CD4-positive, alpha-beta T cell treated with Interleukin-15 for 1 hour (primary cell): ENCODE results near the gene BHMT2.
A peak's percentile ranks its signal among the peaks of the same experiment; 100 is the strongest.

Experiments used
- DNase-seq: peaks from one replicate; pipeline ENCODE4 v3.0.0-alpha.2; 2020

The BHMT2 gene, protein sequence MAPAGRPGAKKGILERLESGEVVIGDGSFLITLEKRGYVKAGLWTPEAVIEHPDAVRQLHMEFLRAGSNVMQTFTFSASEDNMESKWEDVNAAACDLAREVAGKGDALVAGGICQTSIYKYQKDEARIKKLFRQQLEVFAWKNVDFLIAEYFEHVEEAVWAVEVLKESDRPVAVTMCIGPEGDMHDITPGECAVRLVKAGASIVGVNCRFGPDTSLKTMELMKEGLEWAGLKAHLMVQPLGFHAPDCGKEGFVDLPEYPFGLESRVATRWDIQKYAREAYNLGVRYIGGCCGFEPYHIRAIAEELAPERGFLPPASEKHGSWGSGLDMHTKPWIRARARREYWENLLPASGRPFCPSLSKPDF

DNA sequence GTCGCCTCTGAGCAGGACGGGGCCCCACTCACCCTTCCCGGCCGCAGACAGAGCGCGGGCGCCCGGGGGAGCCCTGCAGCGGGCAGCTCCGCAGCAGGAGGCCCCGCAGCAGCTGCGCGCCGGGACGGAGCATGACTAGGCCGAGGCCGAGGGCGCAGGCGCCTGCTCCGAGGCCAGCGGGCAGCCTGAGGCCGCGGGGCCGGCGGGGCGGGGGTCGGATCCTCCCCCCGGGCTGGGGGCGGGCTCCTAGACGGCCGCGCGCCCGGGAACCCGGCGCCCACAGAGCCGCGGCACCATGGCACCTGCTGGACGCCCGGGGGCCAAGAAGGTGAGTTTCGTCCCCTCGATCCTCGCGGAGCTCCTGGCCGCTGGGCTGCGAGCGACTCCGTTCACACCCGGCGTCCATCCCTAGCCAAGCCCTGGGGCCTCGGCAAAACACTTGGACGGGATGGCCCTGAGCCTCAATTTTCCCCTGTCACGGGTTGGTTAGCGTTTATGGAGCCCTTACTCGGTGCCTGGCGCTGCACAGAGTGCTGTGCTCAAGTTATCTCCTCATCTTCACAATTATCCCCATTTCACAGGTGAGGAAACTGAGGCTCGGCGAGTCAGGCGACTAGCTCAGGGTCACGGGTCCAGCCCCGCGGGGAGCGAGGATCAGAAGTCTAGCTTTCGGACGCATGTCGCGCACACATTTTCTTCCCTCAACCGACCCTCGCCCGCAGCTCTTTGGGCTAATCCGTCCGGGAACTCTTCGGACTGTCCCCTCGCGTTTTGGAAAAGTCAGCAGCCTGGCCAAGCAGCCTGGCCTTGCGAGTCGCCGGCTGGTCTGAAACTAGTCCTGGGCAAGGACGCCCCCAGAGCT is at the start of gene BHMT2, which contains the start of gene DMGDH:
Gene BHMT2, plus strand, starts transcription at position 280 of the 862 bp plus-strand sequence. Its CDS starts 16 bp downstream, at position 296.
Gene DMGDH, minus strand, starts transcription at position 187 of the 862 bp plus-strand sequence. Its CDS starts 54 bp downstream, at position 133.
- no peak for DNase-seq

DNA sequence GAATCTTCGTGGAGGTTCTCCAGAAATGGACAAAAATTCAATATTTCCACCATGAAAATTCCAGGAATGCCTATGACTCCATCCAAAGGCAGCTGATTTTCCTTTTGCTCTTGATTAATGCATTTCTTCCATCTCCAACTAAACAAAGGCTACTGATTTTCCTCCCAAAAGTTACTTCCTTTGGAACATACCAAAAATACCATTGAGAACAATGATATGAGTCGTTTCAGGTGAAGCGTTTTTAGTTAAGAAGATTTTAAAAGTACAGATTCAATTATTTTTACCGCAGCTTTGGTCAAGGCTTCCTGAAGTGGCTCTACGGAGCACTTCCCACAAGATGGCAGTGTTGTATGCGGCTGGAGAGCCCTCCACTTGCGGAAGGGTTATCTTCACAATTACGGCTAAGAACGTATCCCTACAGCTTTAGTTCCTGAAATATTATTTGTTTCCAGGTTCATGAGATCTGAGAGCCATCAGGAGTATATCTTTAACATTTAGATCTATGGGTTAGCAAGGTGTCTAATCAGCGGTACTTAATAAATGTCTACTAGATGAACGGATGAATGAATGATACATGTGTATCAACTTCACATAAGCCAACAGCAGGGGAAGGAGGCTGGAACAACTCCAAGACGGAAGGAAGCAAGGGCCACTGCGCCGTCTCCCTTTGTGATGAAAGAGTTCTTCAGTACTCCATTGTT is 48.6 kb upstream of the BHMT2 start:
- peak; percentile 41 for DNase-seq

DNA sequence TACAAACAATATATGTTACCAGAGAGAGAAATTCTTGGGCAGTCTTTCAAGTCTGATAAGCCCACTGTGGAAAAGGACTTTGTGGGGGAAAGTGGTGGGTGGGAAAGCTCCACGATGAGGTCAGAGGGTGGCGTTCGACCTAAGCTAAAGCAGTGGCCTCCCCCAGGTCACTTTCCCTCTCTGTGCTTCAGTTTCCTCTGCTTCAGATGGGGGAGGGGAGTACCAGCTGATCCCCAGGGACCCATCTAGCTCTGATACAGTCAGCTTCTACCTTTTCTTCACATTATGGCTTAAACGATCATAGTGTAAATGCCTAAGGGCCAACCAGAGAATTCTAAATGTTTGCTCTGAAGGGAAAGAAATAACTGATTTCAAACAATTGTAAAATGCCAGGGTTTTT is 47.8 kb upstream of the BHMT2 start:
- no peak for DNase-seq

DNA sequence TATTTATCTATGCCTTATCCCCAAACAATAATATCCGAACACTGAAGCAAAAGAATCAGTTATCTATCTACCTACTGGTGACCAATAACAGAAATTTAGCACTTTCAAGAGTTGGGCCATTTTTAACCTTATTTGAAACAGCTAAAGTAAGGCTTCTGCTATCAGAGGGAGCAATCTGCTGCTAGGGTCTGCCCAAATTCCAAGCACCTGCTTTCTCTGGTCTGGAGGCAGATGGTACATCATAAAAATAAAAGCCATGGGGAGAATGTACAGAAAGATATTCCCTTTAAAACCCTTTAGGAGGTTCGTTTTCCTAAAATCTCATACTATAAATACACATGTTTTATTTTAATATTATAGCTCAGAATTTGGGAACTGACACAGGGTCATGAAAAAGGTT is 46.8 kb upstream of the BHMT2 start:
- DNase-seq = no peak

DNA sequence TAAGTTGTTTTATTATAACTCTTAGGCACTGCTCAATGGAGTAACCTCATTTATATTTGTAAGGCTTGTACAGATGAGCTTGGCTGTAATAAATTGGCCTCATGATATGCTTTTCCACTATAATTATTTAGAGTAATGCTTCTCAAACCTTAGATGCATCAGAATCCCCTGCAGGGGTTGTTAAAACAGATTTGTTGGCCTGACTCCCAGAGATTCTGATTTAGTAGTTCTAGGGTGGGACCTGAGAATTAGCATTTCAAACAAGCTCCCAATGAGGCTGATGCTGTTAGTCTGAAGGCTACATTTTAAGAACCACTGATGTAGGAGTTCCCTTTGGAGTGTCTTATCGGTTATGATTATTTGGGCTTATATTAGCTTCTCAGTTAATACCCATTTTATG is 46.2 kb upstream of the BHMT2 start:
- no peak for DNase-seq

DNA sequence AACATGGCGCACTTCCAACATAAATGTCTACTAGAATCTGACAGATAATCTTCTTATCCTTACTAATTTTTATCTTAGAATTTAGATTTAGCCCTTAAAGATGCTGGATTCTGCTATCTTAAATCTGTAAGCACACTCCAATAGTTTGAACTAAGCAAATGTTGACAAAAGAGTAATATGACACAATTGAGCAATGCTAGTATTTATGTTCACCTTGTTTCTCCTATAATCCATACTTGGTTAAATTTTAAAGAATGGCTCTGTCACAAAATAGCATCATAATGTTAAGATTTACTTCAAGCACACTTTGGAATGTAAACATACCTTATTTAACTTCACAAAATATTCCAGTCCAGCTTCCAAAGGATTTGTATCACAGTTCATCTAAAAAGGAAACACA is 45.6 kb upstream of the BHMT2 start:
- no peak for DNase-seq

DNA sequence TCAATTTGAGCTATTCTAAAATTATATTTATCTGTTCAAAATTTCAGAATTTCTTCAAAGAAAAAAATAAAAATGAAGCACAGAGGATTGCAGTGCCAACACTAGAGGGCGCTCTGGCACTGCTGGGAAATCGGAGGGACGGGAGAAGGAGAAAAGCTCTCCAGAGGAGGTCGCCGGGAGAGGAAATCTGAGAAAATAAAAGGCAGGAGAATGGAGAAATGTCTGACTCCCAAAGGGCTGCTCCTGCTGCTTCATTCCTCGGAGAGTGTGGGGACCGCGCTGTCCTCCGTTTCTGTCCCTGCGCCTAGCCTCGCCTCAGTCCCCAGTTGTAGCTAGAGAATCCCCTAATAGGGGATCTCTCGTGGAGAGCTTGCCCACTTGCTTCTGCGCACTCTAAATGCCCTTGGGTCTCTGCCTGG is 44.5 kb upstream of the BHMT2 start:
- DNase-seq = no peak

DNA sequence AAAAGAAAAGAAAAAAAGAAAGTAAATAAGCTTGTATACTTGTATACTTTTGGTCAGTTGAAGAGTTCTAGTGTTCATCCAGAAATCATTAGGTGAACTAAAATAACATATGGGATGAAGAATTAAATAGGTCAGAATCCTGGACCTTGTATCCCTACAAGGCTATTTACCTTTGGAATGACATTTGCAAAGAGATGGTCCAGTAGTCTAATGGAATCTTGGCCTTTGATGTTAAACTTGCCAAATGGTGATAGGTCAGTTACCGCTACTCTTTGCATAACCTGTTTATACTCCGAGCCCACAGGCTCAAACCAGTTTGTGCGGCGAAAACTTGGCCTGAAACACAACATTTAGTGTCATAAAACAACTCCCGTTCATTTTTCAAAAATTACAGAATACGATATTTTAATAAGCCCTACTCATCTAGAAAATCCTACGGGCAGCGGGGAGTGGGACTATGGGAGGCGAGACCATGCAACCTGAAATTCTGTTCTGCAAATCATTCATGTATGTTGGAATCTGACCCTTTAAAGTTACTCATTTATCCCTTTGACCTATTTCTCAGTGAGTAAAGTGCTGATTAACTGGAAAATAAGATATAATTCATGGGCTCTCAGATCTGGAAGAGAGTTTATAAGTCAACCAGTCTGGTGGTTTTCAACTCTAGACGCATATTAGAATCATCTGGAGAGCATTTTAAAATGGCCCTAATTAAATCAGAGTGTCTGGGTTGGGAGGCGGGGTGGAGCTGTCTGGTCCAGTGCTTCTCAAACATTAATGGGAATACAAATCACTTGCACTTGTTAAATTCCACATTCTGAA is 38.7 kb upstream of the BHMT2 start:
- DNase-seq = no peak

DNA sequence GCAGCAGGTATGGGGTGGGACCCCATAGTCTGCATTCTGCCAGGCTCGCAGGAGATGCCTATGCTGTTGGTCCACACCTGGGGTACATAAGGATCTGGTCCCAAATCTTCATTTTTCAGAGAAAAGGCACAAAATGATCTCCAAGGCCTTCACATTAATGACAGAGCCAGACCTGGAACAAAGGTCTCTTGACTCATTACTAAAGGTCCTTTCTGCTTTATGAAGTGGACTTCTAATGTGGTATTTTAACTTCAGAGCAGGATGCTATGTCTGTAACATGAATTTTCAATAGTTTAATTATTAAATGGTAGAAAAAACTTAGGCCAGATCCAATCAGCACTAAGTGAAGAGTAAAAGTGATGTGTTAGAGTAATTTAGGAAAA is 38.1 kb upstream of the BHMT2 start:
- no peak for DNase-seq

DNA sequence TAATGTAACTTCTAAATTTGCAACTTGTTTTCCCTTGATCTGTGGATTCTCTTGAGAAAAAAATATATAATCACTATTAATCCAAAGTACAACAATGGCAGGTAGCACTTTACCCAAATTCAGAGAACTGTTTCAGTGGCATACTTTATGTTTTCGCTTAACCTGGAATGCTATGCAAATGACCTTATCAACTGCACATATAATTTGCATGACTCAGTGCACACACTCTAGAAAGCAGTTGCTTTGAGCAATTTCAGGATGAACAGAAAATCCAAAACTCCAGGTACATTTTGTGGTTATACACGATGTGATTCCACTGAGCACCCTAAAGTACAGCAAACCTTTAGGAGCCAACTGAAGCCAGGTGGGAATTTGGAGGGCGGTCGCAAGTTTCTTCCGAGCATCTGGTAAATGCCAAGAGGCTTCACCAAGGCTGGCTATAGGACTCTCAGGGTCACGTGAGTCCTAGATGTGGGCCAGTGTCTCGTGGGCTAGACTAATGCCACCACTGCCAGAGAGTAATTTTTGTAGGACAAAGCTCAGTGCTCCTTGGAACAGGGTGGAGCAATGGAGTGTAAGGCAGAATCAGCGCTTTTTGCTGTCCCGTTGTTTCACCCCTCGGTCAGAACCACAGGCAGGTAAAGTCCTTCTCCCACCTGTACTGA is 37.4 kb upstream of the BHMT2 start:
- no peak for DNase-seq

DNA sequence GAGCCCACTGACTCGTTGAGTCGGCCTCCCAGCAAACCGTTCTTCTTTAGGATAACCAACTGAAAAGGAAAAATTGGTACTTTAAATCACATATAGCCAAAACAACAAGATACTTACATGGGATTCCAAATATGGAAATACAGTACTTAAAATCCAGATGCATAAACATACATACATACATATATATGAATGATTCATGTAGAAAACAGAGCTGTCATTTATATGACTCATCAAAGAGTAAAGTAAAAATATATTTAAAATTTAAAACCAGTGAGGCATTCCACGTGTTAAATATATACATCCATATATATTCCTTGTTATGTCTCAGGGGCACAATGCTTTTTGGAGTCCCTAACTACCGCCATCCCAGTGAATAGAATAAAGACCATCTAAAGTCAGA is 36.8 kb upstream of the BHMT2 start:
- DNase-seq = no peak

DNA sequence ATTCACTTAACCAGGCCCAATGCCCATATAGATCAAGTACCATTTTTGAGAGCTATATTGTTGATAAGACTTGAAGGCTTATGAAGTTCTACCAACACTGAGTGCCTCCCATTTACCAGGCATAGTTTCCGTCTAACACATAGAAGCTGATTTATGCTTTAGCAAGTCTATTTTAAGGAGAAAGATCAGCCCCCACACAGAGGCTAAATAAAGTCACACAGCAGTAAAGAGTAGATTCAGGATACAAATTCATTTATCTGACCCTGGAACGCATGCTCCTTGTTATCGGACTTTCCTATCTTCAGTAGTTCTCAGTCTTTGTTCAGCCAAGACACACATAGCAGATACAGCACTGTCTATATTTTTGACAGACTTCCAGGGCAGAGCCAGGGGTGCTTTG is 34.3 kb upstream of the BHMT2 start:
- no peak for DNase-seq

DNA sequence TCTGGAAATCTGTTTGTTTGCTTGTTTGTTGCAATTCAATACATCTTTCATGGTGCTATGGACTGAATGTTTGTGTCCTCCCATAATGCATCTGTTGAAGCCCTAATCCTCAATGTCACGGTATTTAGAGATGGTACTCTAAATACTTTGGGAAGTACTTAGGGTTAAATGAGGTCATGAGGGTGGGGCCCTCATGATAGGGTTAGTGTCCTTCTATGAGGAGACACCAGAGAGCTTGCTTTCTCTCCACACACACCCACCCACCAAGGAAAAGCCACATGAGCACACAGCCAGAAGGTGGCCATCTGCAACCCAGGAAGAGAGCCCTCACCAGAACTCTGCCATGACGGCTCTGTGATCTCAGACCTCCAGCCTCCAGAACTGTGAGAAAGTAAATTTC is 32.8 kb upstream of the BHMT2 start:
- no peak for DNase-seq

DNA sequence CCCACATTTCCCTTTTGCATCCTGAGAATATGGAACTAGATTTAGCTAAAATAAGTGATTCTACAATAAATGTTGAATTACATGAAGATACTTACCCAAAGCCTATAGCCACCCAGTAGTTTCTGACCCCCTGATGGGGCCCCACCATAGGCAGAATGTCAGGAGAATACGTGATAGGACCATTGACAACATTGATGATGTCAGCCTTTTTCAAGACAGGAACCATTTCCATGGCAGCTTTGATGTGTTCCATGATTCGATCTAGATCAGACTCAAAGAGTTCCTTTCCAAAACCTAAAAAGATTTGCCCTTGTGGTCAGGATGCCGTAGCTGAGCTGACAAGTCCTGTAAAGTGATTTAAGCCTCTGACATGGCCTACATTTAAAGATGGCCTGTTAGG is 27.4 kb upstream of the BHMT2 start:
- no peak for DNase-seq

DNA sequence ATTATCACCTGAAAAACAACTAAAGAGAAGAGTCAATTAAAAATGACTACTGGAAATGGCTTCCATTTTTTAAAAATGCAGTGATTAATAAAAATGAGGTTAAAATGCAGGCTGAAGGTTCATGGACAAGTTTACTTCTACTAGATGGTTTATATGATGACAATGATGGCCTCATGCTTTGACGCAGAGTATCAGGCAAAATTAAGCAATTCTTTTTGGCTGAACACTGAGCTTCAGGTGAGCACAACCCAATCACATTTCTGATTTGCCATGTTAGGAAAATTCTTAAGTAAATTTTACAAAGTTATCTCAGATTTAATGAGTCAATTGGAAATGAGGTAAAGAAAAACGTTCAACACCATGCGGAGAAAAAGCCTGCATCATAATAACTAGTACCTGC is 22.4 kb upstream of the BHMT2 start:
- DNase-seq = no peak

DNA sequence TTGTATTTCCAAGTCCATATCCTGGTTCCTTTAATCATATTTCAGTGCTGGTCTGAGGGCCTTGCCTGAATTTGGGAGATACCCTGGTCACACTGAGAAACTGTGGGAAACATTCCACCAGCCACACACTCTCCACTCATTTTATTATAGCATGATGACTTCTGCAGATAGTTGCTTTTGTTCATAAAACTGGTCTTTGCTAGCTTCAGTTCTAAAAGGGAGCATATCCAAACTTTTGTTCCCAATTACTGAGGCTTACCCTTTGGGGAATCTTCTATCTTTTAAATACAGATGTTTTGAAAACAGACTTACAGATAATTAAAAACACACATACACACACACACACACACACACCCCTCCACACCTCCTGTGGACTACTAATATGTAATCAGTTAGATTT is 21.1 kb upstream of the BHMT2 start:
- DNase-seq = no peak

DNA sequence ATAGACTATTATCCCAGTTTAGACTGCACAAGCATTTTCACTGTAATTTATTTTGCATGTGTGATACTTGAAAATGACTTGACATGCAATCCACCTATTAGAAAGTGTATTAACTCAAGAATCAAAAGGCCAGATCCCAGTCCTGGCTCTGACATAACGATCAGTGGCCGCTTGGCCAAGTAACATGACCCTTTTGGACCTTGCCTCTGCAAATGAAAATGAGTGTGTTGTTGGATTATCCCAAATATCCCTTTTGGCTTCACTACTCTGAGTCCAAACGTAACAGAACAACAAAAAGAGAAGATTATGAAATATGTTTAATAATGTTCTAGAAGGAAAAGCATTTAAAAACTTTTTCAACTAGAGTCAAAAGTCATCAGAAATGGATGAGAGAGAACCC is 19.1 kb upstream of the BHMT2 start:
- DNase-seq = no peak

DNA sequence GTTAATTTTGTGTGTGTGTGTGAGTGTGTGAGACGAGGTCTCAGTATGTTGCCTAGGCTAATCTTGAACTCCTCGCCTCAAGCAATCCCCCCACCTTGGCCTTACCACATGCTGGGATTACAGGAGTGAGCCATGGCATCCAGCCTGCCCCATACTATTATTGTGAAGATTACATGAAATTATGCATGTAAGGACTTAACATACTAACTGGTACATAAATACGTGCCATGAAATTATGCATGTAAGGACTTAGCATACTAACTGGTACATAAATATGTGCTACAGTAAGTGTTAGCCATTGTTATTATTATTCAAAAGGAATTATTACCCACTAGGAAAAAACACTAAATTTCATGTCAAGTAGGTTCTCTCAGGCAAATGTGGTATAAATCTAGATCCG is 16.2 kb upstream of the BHMT2 start:
- no peak for DNase-seq

DNA sequence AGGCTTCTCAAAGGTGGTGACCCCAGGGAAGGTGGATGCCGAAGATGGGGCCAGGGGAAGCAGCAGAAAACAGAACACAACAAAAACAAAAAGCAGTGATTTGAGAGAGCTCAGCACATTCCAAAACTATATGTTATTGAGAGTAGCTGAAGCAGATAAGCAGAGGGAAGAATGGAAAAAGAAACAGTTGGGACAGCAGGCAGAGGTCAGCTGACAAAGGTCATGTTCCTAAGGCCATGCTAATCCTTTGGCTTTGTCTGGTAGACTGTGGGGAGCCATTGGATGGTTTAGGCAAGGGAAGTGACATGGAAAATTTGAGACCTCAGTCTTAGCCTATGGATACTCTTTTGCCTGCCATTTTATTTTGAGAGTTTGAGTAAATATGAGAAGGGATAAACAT is 14.6 kb upstream of the BHMT2 start:
- DNase-seq = no peak

DNA sequence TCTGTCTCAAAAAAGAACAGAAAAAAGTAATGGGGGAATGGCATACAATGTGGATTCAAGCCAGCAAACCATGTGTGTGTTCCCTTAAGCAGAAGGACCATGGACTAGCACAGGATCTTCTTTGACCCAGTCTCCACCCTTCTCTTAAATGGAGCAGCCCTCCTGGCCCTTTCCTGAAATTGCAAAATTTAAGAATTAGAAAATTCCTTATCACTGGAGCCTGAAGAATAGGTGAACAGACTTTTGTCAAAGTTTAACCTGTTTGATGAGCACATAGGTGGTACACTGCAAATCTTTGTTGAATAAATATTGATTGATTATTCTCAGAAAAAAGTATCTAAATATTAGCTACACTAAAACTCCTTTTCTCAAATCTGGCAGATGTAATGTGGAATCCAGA is 12.7 kb upstream of the BHMT2 start:
- DNase-seq = no peak

DNA sequence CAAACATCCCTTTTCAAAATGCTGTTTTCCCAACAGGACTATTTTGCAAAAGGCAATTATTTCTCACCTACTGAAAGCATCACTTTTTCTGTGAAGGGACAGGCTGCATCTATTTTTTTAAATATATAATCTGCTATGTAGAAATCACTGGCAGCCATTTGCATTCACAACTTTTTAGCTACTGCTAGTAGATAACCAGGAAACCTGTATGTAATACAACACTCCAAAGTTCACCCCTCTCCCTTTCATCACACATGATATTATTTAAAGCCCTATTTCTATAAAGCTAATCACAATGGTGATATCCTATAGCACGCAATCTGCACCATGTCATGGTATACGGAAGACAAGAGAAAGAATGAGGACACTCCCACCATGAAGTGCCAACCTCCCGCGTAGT is 9.9 kb upstream of the BHMT2 start:
- DNase-seq = no peak

DNA sequence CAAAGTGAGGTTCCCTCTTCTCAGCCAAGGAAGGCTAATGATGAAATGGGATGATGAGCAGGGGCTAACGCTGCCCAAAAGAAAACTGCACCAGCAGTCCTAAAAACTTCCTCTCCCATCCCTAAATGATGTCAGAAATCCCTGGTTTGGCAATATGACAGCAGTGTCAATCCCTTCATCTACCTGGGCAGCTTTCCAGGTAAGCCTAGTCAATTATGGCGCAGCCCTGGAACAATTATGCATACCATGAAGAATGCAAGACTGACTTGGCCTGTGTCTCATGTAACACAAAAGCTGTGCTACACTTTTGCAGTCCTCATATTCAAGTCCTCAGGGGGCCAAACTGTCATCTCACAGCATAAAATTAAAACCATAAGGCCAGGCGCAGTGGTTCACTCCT is 7.1 kb upstream of the BHMT2 start:
- no peak for DNase-seq
